OCI-LY3 (cell line): ENCODE results near the gene MRPL28.

Experiments
- EZH2phosphoT487 ChIP-seq: fragments of 200-600 bp; shearing (Covaris generic); IDR thresholded peaks from 2 replicates; pipeline ENCODE4 v1.6.1; 2018; ENCODE audit warnings: antibody characterized with exemption, mixed run types, low read depth
- TF ChIP-seq, protein P1 (sequence below): fragments of 200-600, 300-600 bp; sonication (generic); IDR thresholded peaks from 2 replicates; pipeline ENCODE4 v1.5.1; 2014; ENCODE audit warnings: antibody characterized with exemption, low read length, low read depth

DNA sequence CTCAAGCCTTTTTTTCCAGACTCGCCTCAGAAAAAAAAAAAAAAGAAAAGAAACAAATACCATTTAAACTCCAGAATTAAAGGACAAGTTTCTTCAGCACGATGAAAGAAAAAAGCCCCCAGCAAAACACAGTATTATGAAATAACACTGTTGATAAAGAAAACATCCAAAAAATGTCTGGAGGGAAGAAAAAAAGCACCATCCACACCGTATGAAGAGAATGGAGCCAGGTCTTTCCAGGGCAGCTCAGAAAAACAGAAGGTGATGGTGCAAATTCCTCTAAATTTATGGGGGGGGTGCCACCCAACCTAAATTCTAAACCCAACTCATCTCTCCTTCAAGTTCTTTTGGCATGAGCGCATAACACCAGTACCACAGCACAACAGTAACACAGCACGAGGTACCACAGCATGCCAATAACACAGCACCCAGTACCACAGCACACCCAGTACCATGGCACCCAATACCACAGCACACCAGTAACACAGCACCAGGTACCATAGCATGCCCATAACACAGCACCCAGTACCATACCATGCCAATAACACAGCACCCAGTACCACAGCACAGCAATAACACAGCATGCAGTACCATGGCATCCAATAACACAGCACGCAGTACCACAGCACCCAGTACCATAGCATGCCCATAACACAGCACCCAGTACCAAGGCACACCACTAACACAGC is 36.8 kb downstream of the MRPL28 start:
- TF ChIP-seq, protein P1, sequence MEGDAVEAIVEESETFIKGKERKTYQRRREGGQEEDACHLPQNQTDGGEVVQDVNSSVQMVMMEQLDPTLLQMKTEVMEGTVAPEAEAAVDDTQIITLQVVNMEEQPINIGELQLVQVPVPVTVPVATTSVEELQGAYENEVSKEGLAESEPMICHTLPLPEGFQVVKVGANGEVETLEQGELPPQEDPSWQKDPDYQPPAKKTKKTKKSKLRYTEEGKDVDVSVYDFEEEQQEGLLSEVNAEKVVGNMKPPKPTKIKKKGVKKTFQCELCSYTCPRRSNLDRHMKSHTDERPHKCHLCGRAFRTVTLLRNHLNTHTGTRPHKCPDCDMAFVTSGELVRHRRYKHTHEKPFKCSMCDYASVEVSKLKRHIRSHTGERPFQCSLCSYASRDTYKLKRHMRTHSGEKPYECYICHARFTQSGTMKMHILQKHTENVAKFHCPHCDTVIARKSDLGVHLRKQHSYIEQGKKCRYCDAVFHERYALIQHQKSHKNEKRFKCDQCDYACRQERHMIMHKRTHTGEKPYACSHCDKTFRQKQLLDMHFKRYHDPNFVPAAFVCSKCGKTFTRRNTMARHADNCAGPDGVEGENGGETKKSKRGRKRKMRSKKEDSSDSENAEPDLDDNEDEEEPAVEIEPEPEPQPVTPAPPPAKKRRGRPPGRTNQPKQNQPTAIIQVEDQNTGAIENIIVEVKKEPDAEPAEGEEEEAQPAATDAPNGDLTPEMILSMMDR, result no peak
- TF ChIP-seq EZH2phosphoT487, result no peak
